OCI-LY1 (cell line): ENCODE measurements around the gene KCP.

Experiments
- H2AFZ ChIP-seq: fragments of 200-600 bp; sonication (generic), shearing (Covaris generic); 2 replicates; pipeline ENCODE4 v1.6.0; 2014; ENCODE audit warnings: antibody characterized with exemption, mild to moderate bottlenecking, low read length
- H3F3A ChIP-seq: fragments of 200-600 bp; sonication (generic), shearing (Covaris generic); 2 replicates; pipeline ENCODE4 v1.6.0; 2014; ENCODE audit warnings: mild to moderate bottlenecking, antibody characterized with exemption, low read length, moderate library complexity; ENCODE audit not compliant: insufficient read depth
- H3K27ac ChIP-seq: fragments of 200-600 bp; sonication (generic); 2 replicates; pipeline ENCODE4 v1.5.1; 2014; ENCODE audit warnings: low read length, mixed run types, mild to moderate bottlenecking, low read depth; ENCODE audit not compliant: poor library complexity, severe bottlenecking
- H3K27me3 ChIP-seq: fragments of 200-600 bp; sonication (generic); 2 replicates; pipeline ENCODE4 v1.6.0; 2014; ENCODE audit warnings: antibody characterized with exemption, mild to moderate bottlenecking, low read length, moderate library complexity; ENCODE audit not compliant: insufficient read depth
- H3K36me3 ChIP-seq: fragments of 200-600 bp; sonication (generic); 2 replicates; pipeline ENCODE4 v1.6.1; 2014; ENCODE audit warnings: mild to moderate bottlenecking, antibody characterized with exemption, low read length, moderate library complexity, mixed read lengths; ENCODE audit not compliant: insufficient read depth
- H3K4me1 ChIP-seq: fragments of 200-600 bp; sonication (generic); 2 replicates; pipeline ENCODE4 v1.5.1; 2014; ENCODE audit warnings: mild to moderate bottlenecking, low read length, moderate library complexity; ENCODE audit not compliant: insufficient read depth, severe bottlenecking
- H3K4me2 ChIP-seq: fragments of 200-600 bp; sonication (generic), shearing (Covaris generic); 2 replicates; pipeline ENCODE4 v1.6.1; 2014; ENCODE audit warnings: low read length
- H3K4me3 ChIP-seq: fragments of 200-600 bp; sonication (generic); 2 replicates; pipeline ENCODE4 v1.5.1; 2014; ENCODE audit warnings: low read length, low read depth, mild to moderate bottlenecking, mixed read lengths; ENCODE audit not compliant: poor library complexity, severe bottlenecking
- H3K79me2 ChIP-seq: fragments of 200-600 bp; shearing (Covaris generic); 2 replicates; pipeline ENCODE4 v1.6.1; 2016; ENCODE audit warnings: mixed run types, low read length, mixed read lengths; ENCODE audit not compliant: insufficient read depth
- H3K9ac ChIP-seq: fragments of 200-600 bp; sonication (generic), shearing (Covaris generic); 2 replicates; pipeline ENCODE4 v1.6.1; 2014; ENCODE audit warnings: mild to moderate bottlenecking, low read length, mixed read lengths
- H3K9me2 ChIP-seq: fragments of 200-600 bp; sonication (generic), shearing (Covaris generic); 2 replicates; pipeline ENCODE4 v1.6.1; 2014; ENCODE audit warnings: low read depth, mild to moderate bottlenecking, low read length, mixed read lengths
- H3K9me3 ChIP-seq: fragments of 200-600 bp; shearing (Covaris generic); 2 replicates; pipeline ENCODE4 v1.6.1; 2014; ENCODE audit warnings: low read length, mixed read lengths
- H4K20me1 ChIP-seq: fragments of 200-600 bp; sonication (generic), shearing (Covaris generic); 2 replicates; pipeline ENCODE4 v1.6.0; 2016; ENCODE audit warnings: mild to moderate bottlenecking, low read length; ENCODE audit not compliant: insufficient read depth
- CTCF ChIP-seq: fragments of 200-600 bp; sonication (generic), shearing (Covaris generic); IDR thresholded peaks from 2 replicates; pipeline ENCODE4 v1.5.1; 2017; ENCODE audit warnings: mild to moderate bottlenecking, antibody characterized with exemption, low read length, moderate library complexity, mixed read lengths
- EZH2 ChIP-seq: fragments of 200-600 bp; sonication (generic), shearing (Covaris generic); IDR thresholded peaks from 2 replicates; pipeline ENCODE4 v1.8.0; 2017; ENCODE audit warnings: borderline replicate concordance, mixed run types, mild to moderate bottlenecking, antibody characterized with exemption, low read length, moderate library complexity, mixed read lengths

KCP gene

DNA sequence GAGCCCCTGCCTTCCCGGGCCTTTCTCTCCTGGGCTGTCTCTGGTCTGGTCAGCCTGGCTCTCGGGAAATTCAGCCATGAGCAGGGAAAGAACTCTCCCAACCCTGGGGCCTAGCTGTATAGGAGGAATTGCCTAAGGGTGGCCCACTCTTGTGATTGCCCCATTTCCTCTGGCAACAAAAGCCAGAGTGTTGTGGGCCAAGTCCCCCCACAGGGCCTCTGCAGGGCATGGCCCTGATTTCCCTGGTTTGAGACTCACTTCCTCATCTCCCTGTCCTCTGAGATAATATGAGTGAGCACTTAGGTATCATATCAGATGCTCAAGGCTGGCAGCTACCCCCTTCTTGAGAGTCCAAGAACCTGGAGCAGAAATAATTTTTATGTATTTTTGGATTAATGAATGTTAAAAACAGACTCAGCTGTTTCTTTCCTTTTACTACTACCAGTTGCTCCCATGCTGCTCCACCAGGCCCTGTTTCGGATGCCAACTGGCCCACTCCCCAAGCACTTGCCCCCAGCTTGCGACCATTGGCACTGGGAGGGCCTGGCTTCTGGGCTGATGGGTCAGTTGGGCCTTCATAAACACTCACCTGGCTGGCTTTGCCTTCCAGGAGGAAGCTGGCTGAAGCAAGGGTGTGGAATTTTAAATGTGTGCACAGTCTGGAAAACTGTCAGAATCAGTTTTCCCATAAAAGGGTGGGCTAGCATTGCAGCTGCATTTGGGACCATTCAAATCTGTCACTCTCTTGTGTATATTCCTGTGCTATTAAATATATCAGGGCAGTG lies 38.7 kb upstream of the KCP start:
- no peak for TF ChIP-seq CTCF
- TF ChIP-seq EZH2 = no peak
- Histone ChIP-seq H3K4me3 (no peak overlapping the region), H3K36me3 (peaks cover 39% of the 10 kb centered on the region), H3K4me1 (no peaks in the 10 kb centered on the region), H3K9me2 (no peaks in the 10 kb centered on the region), H3K4me2 (no peak overlapping the region), H3K9ac (no peak overlapping the region), H3K27ac (no peak overlapping the region), H3F3A (peaks cover 6% of the 10 kb centered on the region; the same call in 1 of the 2 replicates), H2AFZ (no peak overlapping the region), H4K20me1 (no peaks in the 10 kb centered on the region), H3K79me2 (no peaks in the 10 kb centered on the region), H3K9me3 (no peaks in the 10 kb centered on the region), H3K27me3 (no peaks in the 10 kb centered on the region)

DNA sequence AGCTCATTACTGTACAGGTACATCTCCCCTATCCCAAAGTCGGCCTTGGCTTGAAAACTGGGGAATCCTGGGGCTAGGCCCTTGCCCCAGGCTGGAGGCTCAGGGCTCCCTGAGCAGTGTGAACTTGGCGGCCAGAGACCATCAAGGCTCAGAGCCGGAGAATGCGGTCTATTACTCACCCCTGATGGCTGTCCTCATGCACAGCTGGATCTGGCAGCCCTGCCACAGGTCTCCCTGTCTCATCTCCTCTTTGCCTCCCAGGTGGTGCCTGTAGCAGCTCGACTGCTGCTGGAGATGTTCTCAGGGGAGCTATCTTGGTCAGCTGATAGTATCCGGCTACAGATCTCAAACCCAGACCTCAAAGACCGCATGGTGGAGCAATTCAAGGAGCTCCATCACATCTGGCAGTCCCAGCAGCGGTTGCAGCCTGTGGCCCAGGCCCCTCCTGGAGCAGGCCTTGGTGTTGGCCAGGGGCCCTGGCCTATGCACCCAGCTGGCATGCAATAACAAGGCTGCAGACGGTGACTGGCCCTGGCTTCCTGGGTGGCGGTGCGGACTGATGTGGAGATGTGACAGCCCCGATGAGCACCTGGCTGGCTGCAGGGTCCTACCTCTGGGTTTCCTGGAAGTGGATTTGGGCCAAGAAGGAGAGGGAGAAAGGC lies 37.9 kb upstream of the KCP start:
- peaks cover 32% of the 10 kb centered on the region; the same call in 1 of the 2 replicates for H3K36me3 ChIP-seq
- no peaks in the 10 kb centered on the region for H3K9me3 ChIP-seq
- no peaks in the 10 kb centered on the region for H3K27me3 ChIP-seq
- no peaks in the 10 kb centered on the region for H3K4me1 ChIP-seq
- H4K20me1 ChIP-seq = no peaks in the 10 kb centered on the region
- no peak overlapping the region for H3K9ac ChIP-seq
- TF ChIP-seq CTCF (no peak), EZH2 (no peak)
- no peak overlapping the region for H2AFZ ChIP-seq
- no peaks in the 10 kb centered on the region for H3K79me2 ChIP-seq
- no peak overlapping the region for H3K4me3 ChIP-seq
- no peak overlapping the region for H3K4me2 ChIP-seq
- H3K27ac ChIP-seq = no peak overlapping the region
- no peaks in the 10 kb centered on the region for H3K9me2 ChIP-seq
- no peaks in the 10 kb centered on the region for H3F3A ChIP-seq

- Histone ChIP-seq H3K4me1 (no peaks in the 10 kb centered on the region), H3K27me3 (no peaks in the 10 kb centered on the region), H2AFZ (no peak overlapping the region), H3K36me3 (peaks cover 26% of the 10 kb centered on the region; the same call in 1 of the 2 replicates), H3K9me2 (no peaks in the 10 kb centered on the region), H3K79me2 (no peaks in the 10 kb centered on the region), H3K4me2 (no peak overlapping the region), H3K9me3 (no peaks in the 10 kb centered on the region), H3K27ac (no peak overlapping the region), H4K20me1 (no peaks in the 10 kb centered on the region), H3F3A (no peaks in the 10 kb centered on the region), H3K4me3 (no peak overlapping the region), H3K9ac (no peak overlapping the region)
- no peak for TF ChIP-seq CTCF
Measured at GRCh38 chr7:128947854-128948253, 37.3 kb upstream of the KCP start.
